ENCODE measurements around the gene MRM3. TPM values are rescaled to one million over a fixed set of nuclear protein-coding genes. Genes with fewer than 3 reads are reported as not detected.
A peak's percentile ranks its signal among the peaks of the same experiment; 100 is the strongest.

MRM3 gene
- total and polyA plus RNA-seq, 2 experiments from 2014 or later, result 17.7 to 23.4 TPM

- H3K27me3 ChIP-seq (ENCODE audit: insufficient read depth), result no peaks in the 10 kb centered on the region
Measured at GRCh38 chr17:836151-836550, 54.0 kb downstream of the MRM3 start.

More at GRCh38 chr17:836151-836550, 54.0 kb downstream of the MRM3 start:
- Histone ChIP-seq H3K36me3 (ENCODE audit: insufficient read depth) (no peaks in the 10 kb centered on the region), H3K9me2 (ENCODE audit: insufficient read depth) (no peaks in the 10 kb centered on the region), H3K4me2 (peak overlapping the region; percentile 27; the same call in 1 of the 2 replicates), H4K20me1 (replicated peaks; ENCODE audit: insufficient read depth) (peaks cover 3% of the 10 kb centered on the region; the same call in 1 of the 2 replicates), H3K79me2 (replicated peaks; ENCODE audit: insufficient read depth) (peaks cover 88% of the 10 kb centered on the region), H3K4me1 (ENCODE audit: insufficient read depth) (0 out of 2 replicates have a peak, but pooled peaks cover 7% of the 10 kb centered on the region), H3F3A (replicated peaks; ENCODE audit: low read depth) (peaks cover 6% of the 10 kb centered on the region; the same call in 1 of the 2 replicates), H2AFZ (no peak overlapping the region), H3K4me3 (no peak overlapping the region), H3K27ac (ENCODE audit: low read depth) (peak overlapping the region; percentile 96)
- Mint-ChIP-seq H3K27me3 (ENCODE audit: insufficient read depth, low read depth, poor library complexity) (peaks cover 12% of the 10 kb centered on the region), H3K36me3 (ENCODE audit: low read depth) (peaks cover 23% of the 10 kb centered on the region), H3K4me3 (peak overlapping the region; percentile 4; the same call in 1 of the 3 replicates), H3K4me1 (peaks cover 16% of the 10 kb centered on the region), H3K27ac (peak overlapping the region; percentile 82), H3K9me3 (no peaks in the 10 kb centered on the region; the same call in 2 of the 3 replicates)
- ATAC-seq, result peak; percentile 54
- no peak for TF ChIP-seq ZNF331 (CRISPR knock-in tag; IDR thresholded peaks at IDR 0.05; ENCODE audit: low read depth)
- no peak for TF ChIP-seq ZNF462 (CRISPR knock-in tag; IDR thresholded peaks at IDR 0.05)
- no peak for TF ChIP-seq REST (IDR thresholded peaks at IDR 0.05; ENCODE audit: unreplicated experiment)
- no peak for TF ChIP-seq ZNF114 (CRISPR knock-in tag; IDR thresholded peaks at IDR 0.05)
- TF ChIP-seq CTCF (conservative IDR thresholded peaks at IDR 0.05; ENCODE audit: low read depth in 2 of 2), result no peak
- TF ChIP-seq JUNB (IDR thresholded peaks at IDR 0.05; ENCODE audit: unreplicated experiment), result no peak
- TF ChIP-seq CREB1 (CRISPR knock-in tag; IDR thresholded peaks at IDR 0.05; ENCODE audit: low read depth), result no peak
- TF ChIP-seq ETS1 (IDR thresholded peaks at IDR 0.05), result no peak
- DNase-seq (ENCODE audit: low spot score), result peak; percentile 59
